Activated T-helper 2 cell treated with anti-CD3 and anti-CD28 coated beads, Interferon-gamma antibody, Interleukin-2, Interleukin-4, amounts not matched to agents 10 μg/mL and 5 μg/mL and 100 μg/mL, durations not matched to agents 14 hours and 24 hours and 36 hours (primary cell): ENCODE results near the gene MARCHF9. TPM values are rescaled to one million over a fixed set of nuclear protein-coding genes. Genes with fewer than 3 reads are reported as not detected.

ENCODE experiments used
- DNase-seq: peaks from one replicate; pipeline ENCODE4 v3.0.0; 2021; ENCODE audit warnings: low spot score
- H3K27ac Mint-ChIP-seq: one replicate; pipeline ENCODE4 v1.8.0; 2021; ENCODE audit warnings: mixed read lengths
- H3K27me3 Mint-ChIP-seq: one replicate; pipeline ENCODE4 v1.8.0; 2021; ENCODE audit warnings: low read depth, mixed read lengths
- H3K36me3 Mint-ChIP-seq: one replicate; pipeline ENCODE4 v1.8.0; 2021; ENCODE audit warnings: low read depth, mixed read lengths
- H3K4me1 Mint-ChIP-seq: one replicate; pipeline ENCODE4 v1.8.0; 2021; ENCODE audit warnings: low read depth, mixed read lengths
- H3K4me3 Mint-ChIP-seq: one replicate; pipeline ENCODE4 v1.8.0; 2021; ENCODE audit warnings: low read depth, mild to moderate bottlenecking, moderate library complexity, mixed read lengths
- H3K9me3 Mint-ChIP-seq: one replicate; pipeline ENCODE4 v1.8.0; 2021; ENCODE audit warnings: mixed read lengths
- intact Hi-C: fragments of 100-400 bp; cut with micrococcal nuclease; formaldehyde crosslinking; loops from one replicate; pipeline ENCODE4 v1.15.1; 2023
- total RNA-seq: library from RNA; stranded (reverse); gene quantifications from 2 replicates; pipeline ENCODE4 v1.2.3, GENCODE V29; 2022

Gene MARCHF9
- total RNA-seq, 1 donor from 2014 or later, result 26.2 TPM

- Mint-ChIP-seq H3K9me3 (no peaks in the 10 kb centered on the region), H3K27ac (no peak overlapping the region), H3K4me3 (no peak overlapping the region), H3K4me1 (peaks cover 11% of the 10 kb centered on the region), H3K27me3 (no peaks in the 10 kb centered on the region), H3K36me3 (peaks cover 51% of the 10 kb centered on the region)
- intact Hi-C loops, result no loop called here
- no peak for DNase-seq
Observed at GRCh38 chr12:57796996-57797395, 42.1 kb downstream of the MARCHF9 start.

GRCh38 chr12:57797933-57798332 is 43.0 kb downstream of the MARCHF9 start:
- H3K27ac Mint-ChIP-seq, result no peak overlapping the region
- no peaks in the 10 kb centered on the region for H3K27me3 Mint-ChIP-seq
- intact Hi-C loops, result no loop called here
- no peak overlapping the region for H3K4me3 Mint-ChIP-seq
- DNase-seq, result no peak
- H3K36me3 Mint-ChIP-seq, result peaks cover 42% of the 10 kb centered on the region
- H3K9me3 Mint-ChIP-seq, result no peaks in the 10 kb centered on the region
- H3K4me1 Mint-ChIP-seq, result peaks cover 9% of the 10 kb centered on the region

GRCh38 chr12:57800965-57801364 is 46.1 kb downstream of the MARCHF9 start:
- DNase-seq, result no peak
- no peaks in the 10 kb centered on the region for H3K4me1 Mint-ChIP-seq
- intact Hi-C loops, result no loop called here
- peaks cover 21% of the 10 kb centered on the region for H3K36me3 Mint-ChIP-seq
- no peak overlapping the region for H3K4me3 Mint-ChIP-seq
- no peaks in the 10 kb centered on the region for H3K9me3 Mint-ChIP-seq
- no peaks in the 10 kb centered on the region for H3K27me3 Mint-ChIP-seq
- no peak overlapping the region for H3K27ac Mint-ChIP-seq

GRCh38 chr12:57802607-57803006 is 47.7 kb downstream of the MARCHF9 start:
- no peak overlapping the region for H3K27ac Mint-ChIP-seq
- intact Hi-C loops, result loop anchor here (1.0 kb wide), 1 partner anchor 103 kb away; no protein-coding TSS in a partner anchor

GRCh38 chr12:57803319-57803893 is 48.5 kb downstream of the MARCHF9 start:
- H3K27ac Mint-ChIP-seq, result no peak overlapping the region
- no peaks in the 10 kb centered on the region for H3K27me3 Mint-ChIP-seq
- no peaks in the 10 kb centered on the region for H3K9me3 Mint-ChIP-seq
- peaks cover 8% of the 10 kb centered on the region for H3K36me3 Mint-ChIP-seq
- DNase-seq, result no peak
- intact Hi-C loops, result loop anchor here (1.0 kb wide), 1 partner anchor 102 kb away; no protein-coding TSS in a partner anchor
- H3K4me3 Mint-ChIP-seq, result no peak overlapping the region
- no peaks in the 10 kb centered on the region for H3K4me1 Mint-ChIP-seq

More at GRCh38 chr12:57802607-57803006, 47.7 kb downstream of the MARCHF9 start:
- Mint-ChIP-seq H3K36me3 (peaks cover 8% of the 10 kb centered on the region), H3K9me3 (no peaks in the 10 kb centered on the region), H3K4me3 (no peak overlapping the region), H3K27me3 (no peaks in the 10 kb centered on the region), H3K4me1 (no peaks in the 10 kb centered on the region)
- DNase-seq, result no peak

- DNase-seq, result no peak
- no peaks in the 10 kb centered on the region for H3K36me3 Mint-ChIP-seq
- H3K4me3 Mint-ChIP-seq, result no peak overlapping the region
- H3K9me3 Mint-ChIP-seq, result no peaks in the 10 kb centered on the region
- intact Hi-C loops, result no loop called here
- no peaks in the 10 kb centered on the region for H3K27me3 Mint-ChIP-seq
- H3K27ac Mint-ChIP-seq, result no peak overlapping the region
- H3K4me1 Mint-ChIP-seq, result no peaks in the 10 kb centered on the region
Observed at GRCh38 chr12:57806677-57807076, 51.8 kb downstream of the MARCHF9 start.

GRCh38 chr12:57807285-57807684 is 52.4 kb downstream of the MARCHF9 start:
- Mint-ChIP-seq H3K27ac (no peak overlapping the region), H3K9me3 (no peaks in the 10 kb centered on the region), H3K4me1 (no peaks in the 10 kb centered on the region), H3K27me3 (no peaks in the 10 kb centered on the region), H3K4me3 (no peak overlapping the region), H3K36me3 (no peaks in the 10 kb centered on the region)
- intact Hi-C loops, result no loop called here
- no peak for DNase-seq

GRCh38 chr12:57808351-57808750 is 53.4 kb downstream of the MARCHF9 start:
- H3K4me3 Mint-ChIP-seq, result no peak overlapping the region
- no peaks in the 10 kb centered on the region for H3K36me3 Mint-ChIP-seq
- H3K27ac Mint-ChIP-seq, result no peak overlapping the region
- peaks cover 7% of the 10 kb centered on the region for H3K4me1 Mint-ChIP-seq
- H3K27me3 Mint-ChIP-seq, result no peaks in the 10 kb centered on the region
- H3K9me3 Mint-ChIP-seq, result no peaks in the 10 kb centered on the region
- intact Hi-C loops, result no loop called here
- DNase-seq, result no peak

GRCh38 chr12:57809425-57809824 is 54.5 kb downstream of the MARCHF9 start:
- no peak overlapping the region for H3K4me3 Mint-ChIP-seq
- no peaks in the 10 kb centered on the region for H3K36me3 Mint-ChIP-seq
- intact Hi-C loops, result no loop called here
- no peak overlapping the region for H3K27ac Mint-ChIP-seq
- peaks cover 7% of the 10 kb centered on the region for H3K4me1 Mint-ChIP-seq
- H3K27me3 Mint-ChIP-seq, result no peaks in the 10 kb centered on the region
- no peaks in the 10 kb centered on the region for H3K9me3 Mint-ChIP-seq
- no peak for DNase-seq

Other genes with a start within 250 kb of the MARCHF9 start
- gene DDIT3, start 234.6 kb upstream of the MARCHF9 start, total RNA-seq, result 10.9 and 11.4 TPM in 2 replicates
- 62.4 and 67.9 TPM in 2 replicates for gene MBD6, start 232.3 kb upstream of the MARCHF9 start, total RNA-seq
- 96.7 and 101 TPM in 2 replicates for gene DCTN2, start 207.9 kb upstream of the MARCHF9 start, total RNA-seq
- gene KIF5A, start 205.1 kb upstream of the MARCHF9 start, total RNA-seq, result 3.0 and 3.4 TPM in 2 replicates
- 23.2 and 24.6 TPM in 2 replicates for gene PIP4K2C, start 163.9 kb upstream of the MARCHF9 start, total RNA-seq
- gene DTX3, start 150.3 kb upstream of the MARCHF9 start, total RNA-seq, result 17.7 and 21.7 TPM in 2 replicates
- gene ARHGEF25, start 143.7 kb upstream of the MARCHF9 start, total RNA-seq, result 1.9 and 2.3 TPM in 2 replicates
- gene B4GALNT1, start 121.9 kb upstream of the MARCHF9 start, total RNA-seq, result 10.8 and 11.3 TPM in 2 replicates
- 97.4 and 99.1 TPM in 2 replicates for gene OS9, start 61.0 kb upstream of the MARCHF9 start, total RNA-seq
- 28.9 and 29.0 TPM in 2 replicates for gene AGAP2, start 16.4 kb upstream of the MARCHF9 start, total RNA-seq
- gene TSPAN31, start 10.1 kb upstream of the MARCHF9 start, total RNA-seq, result 23.9 and 27.0 TPM in 2 replicates
- gene CDK4, start 2.8 kb upstream of the MARCHF9 start, total RNA-seq, result 180 and 201 TPM in 2 replicates
- gene CYP27B1, start 12.0 kb downstream of the MARCHF9 start, total RNA-seq, result 11.3 and 13.0 TPM in 2 replicates
- 61.2 and 64.5 TPM in 2 replicates for gene METTL1, start 17.0 kb downstream of the MARCHF9 start, total RNA-seq
- 5.1 and 5.8 TPM in 2 replicates for gene EEF1AKMT3, start 17.5 kb downstream of the MARCHF9 start, total RNA-seq
- 44.9 and 52.7 TPM in 2 replicates for gene TSFM, start 27.7 kb downstream of the MARCHF9 start, total RNA-seq
- gene AVIL, start 63.6 kb downstream of the MARCHF9 start, total RNA-seq, result 0.37 and 0.50 TPM in 2 replicates
- 62.5 and 65.2 TPM in 2 replicates for gene CTDSP2, start 91.6 kb downstream of the MARCHF9 start, total RNA-seq
- 10.8 and 12.7 TPM in 2 replicates for gene ATP23, start 186.5 kb downstream of the MARCHF9 start, total RNA-seq